Endothelial cell of umbilical vein (primary cell): ENCODE measurements around the gene FCAR.

Source experiments
- CTCF ChIP-seq, 2 donors: IDR thresholded peaks; 1 replicate in 1 of 2; 2 replicates in 1 of 2; pipeline ENCODE4 v1.5.1; 2011; ENCODE audit warnings: low read length in 2 of 2, mild to moderate bottlenecking in 2 of 2, moderate library complexity in 2 of 2, control low read depth in 1 of 2, inconsistent platforms in 1 of 2, low read depth in 1 of 2; ENCODE audit not compliant: insufficient read depth in 1 of 2; ENCODE audit errors: extremely low read depth in 1 of 2
- EZH2 ChIP-seq: IDR thresholded peaks from 2 replicates; pipeline ENCODE4 v1.6.1; 2012; ENCODE audit warnings: borderline replicate concordance, low read depth, mild to moderate bottlenecking, moderate library complexity, low read length, inconsistent platforms; ENCODE audit not compliant: severe bottlenecking
- GATA2 ChIP-seq: IDR thresholded peaks from 2 replicates; pipeline ENCODE4 v1.7.0; 2011; ENCODE audit warnings: low read depth, mild to moderate bottlenecking, moderate library complexity, mixed read lengths, low read length; ENCODE audit not compliant: insufficient read length, insufficient read depth
- JUN ChIP-seq: IDR thresholded peaks from 2 replicates; pipeline ENCODE4 v1.6.1; 2011; ENCODE audit warnings: borderline replicate concordance, low read depth; ENCODE audit not compliant: insufficient read length, insufficient read depth
- MYC ChIP-seq: IDR thresholded peaks from one replicate; pipeline ENCODE4 v1.6.1; 2011; ENCODE audit warnings: mild to moderate bottlenecking, low read depth, low read length
- POLR2A ChIP-seq: IDR thresholded peaks from 2 replicates; pipeline ENCODE4 v1.6.1; 2012; ENCODE audit warnings: low read depth, mild to moderate bottlenecking, control low read depth, low read length
- POLR2AphosphoS5 ChIP-seq: IDR thresholded peaks from 2 replicates; pipeline ENCODE4 v1.6.1; 2012; ENCODE audit warnings: low read depth, mild to moderate bottlenecking, control low read depth, low read length, moderate library complexity; ENCODE audit not compliant: insufficient read depth

- TF ChIP-seq JUN (no peak), POLR2A (no peak), EZH2 (no peak), CTCF (IDR thresholded peaks at IDR 0.05; ENCODE audit: extremely low read depth in 1 of 2, insufficient read depth in 1 of 2, low read depth in 1 of 2, low read length in 2 of 2) (no peak), POLR2AphosphoS5 (no peak), GATA2 (no peak), MYC (no peak)
Observed at GRCh38 chr19:54873990-54874389, at the start of gene FCAR.
